ENCODE results near the gene NRG2.

The NRG2 gene

GRCh38 chr5:139961435-139962157 lies 81.5 kb downstream of the NRG2 start:
- Histone ChIP-seq H3F3A (ENCODE audit: control insufficient read depth, insufficient read depth) (no peaks in the 10 kb centered on the region), H3K4me1 (ENCODE audit: control insufficient read depth, low read length) (no peaks in the 10 kb centered on the region), H3K27ac (ENCODE audit: low read depth, low read length) (no peak overlapping the region), H3K4me2 (ENCODE audit: low read length) (no peak overlapping the region), H3K36me3 (ENCODE audit: control insufficient read depth, low read length) (no peaks in the 10 kb centered on the region), H3K27me3 (ENCODE audit: control insufficient read depth, low read length) (peaks cover 24% of the 10 kb centered on the region), H3K9me3 (ENCODE audit: control insufficient read depth, insufficient read depth, low read length) (no peaks in the 10 kb centered on the region), H3K79me2 (ENCODE audit: control insufficient read depth, low read length) (no peaks in the 10 kb centered on the region), H3K9me2 (replicated peaks; ENCODE audit: control insufficient read depth, low read length) (no peaks in the 10 kb centered on the region), H3K4me3 (ENCODE audit: low read length) (no peak overlapping the region), H4K20me1 (ENCODE audit: control insufficient read depth, insufficient read depth, low read depth, low read length) (no peaks in the 10 kb centered on the region)
- no peak for TF ChIP-seq CTCF (IDR thresholded peaks at IDR 0.05; ENCODE audit: low read depth, low read length, poor library complexity, severe bottlenecking)
- no peak for TF ChIP-seq EZH2phosphoT487 (IDR thresholded peaks at IDR 0.05; ENCODE audit: borderline replicate concordance, low read length)

GRCh38 chr5:139960723-139961383 lies 82.2 kb downstream of the NRG2 start:
- no peak for TF ChIP-seq EZH2phosphoT487 (IDR thresholded peaks at IDR 0.05; ENCODE audit: borderline replicate concordance, low read length)
- TF ChIP-seq CTCF (IDR thresholded peaks at IDR 0.05; ENCODE audit: low read depth, low read length, poor library complexity, severe bottlenecking) = no peak
- Histone ChIP-seq H3K4me1 (ENCODE audit: control insufficient read depth, low read length) (no peaks in the 10 kb centered on the region), H3K27me3 (ENCODE audit: control insufficient read depth, low read length) (peaks cover 23% of the 10 kb centered on the region)

GRCh38 chr5:139958432-139959148 lies 84.5 kb downstream of the NRG2 start:
- H3K27ac ChIP-seq (ENCODE audit: low read depth, low read length) = no peak overlapping the region
- no peak for TF ChIP-seq EZH2phosphoT487 (IDR thresholded peaks at IDR 0.05; ENCODE audit: borderline replicate concordance, low read length)
- no peak for TF ChIP-seq CTCF (IDR thresholded peaks at IDR 0.05; ENCODE audit: low read depth, low read length, poor library complexity, severe bottlenecking)
- no peaks in the 10 kb centered on the region for H3F3A ChIP-seq (ENCODE audit: control insufficient read depth, insufficient read depth)
- no peaks in the 10 kb centered on the region for H3K79me2 ChIP-seq (ENCODE audit: control insufficient read depth, low read length)
- no peaks in the 10 kb centered on the region for H3K36me3 ChIP-seq (ENCODE audit: control insufficient read depth, low read length)
- no peak overlapping the region for H3K4me2 ChIP-seq (ENCODE audit: low read length)
- H3K4me1 ChIP-seq (ENCODE audit: control insufficient read depth, low read length) = no peaks in the 10 kb centered on the region
- H3K27me3 ChIP-seq (ENCODE audit: control insufficient read depth, low read length) = peaks cover 31% of the 10 kb centered on the region
- no peaks in the 10 kb centered on the region for H4K20me1 ChIP-seq (ENCODE audit: control insufficient read depth, insufficient read depth, low read depth, low read length)
- H3K9me2 ChIP-seq (replicated peaks; ENCODE audit: control insufficient read depth, low read length) = no peaks in the 10 kb centered on the region
- no peak overlapping the region for H3K4me3 ChIP-seq (ENCODE audit: low read length)
- H3K9me3 ChIP-seq (ENCODE audit: control insufficient read depth, insufficient read depth, low read length) = no peaks in the 10 kb centered on the region

More at GRCh38 chr5:139960723-139961383, 82.2 kb downstream of the NRG2 start:
- Histone ChIP-seq H3K4me3 (ENCODE audit: low read length) (no peak overlapping the region), H3K4me2 (ENCODE audit: low read length) (no peak overlapping the region), H3K9me2 (replicated peaks; ENCODE audit: control insufficient read depth, low read length) (no peaks in the 10 kb centered on the region), H4K20me1 (ENCODE audit: control insufficient read depth, insufficient read depth, low read depth, low read length) (no peaks in the 10 kb centered on the region), H3K9me3 (ENCODE audit: control insufficient read depth, insufficient read depth, low read length) (no peaks in the 10 kb centered on the region), H3K36me3 (ENCODE audit: control insufficient read depth, low read length) (no peaks in the 10 kb centered on the region), H3K79me2 (ENCODE audit: control insufficient read depth, low read length) (no peaks in the 10 kb centered on the region), H3F3A (ENCODE audit: control insufficient read depth, insufficient read depth) (no peaks in the 10 kb centered on the region), H3K27ac (ENCODE audit: low read depth, low read length) (no peak overlapping the region)
